ENCODE measurements around the gene FAM163B.

The FAM163B gene

DNA sequence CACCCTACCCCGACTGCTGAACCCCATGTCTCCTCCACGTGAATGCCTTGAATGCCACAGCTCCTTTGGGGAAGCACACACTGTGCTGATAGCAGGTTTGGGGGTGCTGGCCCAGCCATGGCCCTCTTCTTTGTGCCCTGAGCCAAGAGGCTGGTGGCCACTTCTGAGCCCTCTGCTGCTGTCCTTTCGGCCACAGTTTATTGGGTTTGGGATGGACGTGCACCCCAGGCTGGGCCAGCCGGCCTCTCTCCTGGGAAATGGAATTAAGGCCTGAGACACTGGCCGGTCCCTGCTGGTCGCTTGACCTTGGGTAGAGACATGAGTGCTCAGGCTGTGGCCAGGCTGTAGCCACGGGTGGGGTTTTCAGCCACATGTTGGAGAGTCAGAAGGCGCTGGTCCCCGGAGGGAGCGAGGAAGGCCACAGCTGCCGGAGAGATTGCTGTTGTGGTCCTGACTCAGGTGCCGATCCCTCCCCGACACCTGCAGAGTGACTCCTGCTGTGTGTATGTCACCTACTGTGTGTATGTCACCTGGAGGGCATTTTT is 26.6 kb downstream of the FAM163B start:
- DNase-seq (ENCODE audit: low read depth, low spot score), result no peak

DNA sequence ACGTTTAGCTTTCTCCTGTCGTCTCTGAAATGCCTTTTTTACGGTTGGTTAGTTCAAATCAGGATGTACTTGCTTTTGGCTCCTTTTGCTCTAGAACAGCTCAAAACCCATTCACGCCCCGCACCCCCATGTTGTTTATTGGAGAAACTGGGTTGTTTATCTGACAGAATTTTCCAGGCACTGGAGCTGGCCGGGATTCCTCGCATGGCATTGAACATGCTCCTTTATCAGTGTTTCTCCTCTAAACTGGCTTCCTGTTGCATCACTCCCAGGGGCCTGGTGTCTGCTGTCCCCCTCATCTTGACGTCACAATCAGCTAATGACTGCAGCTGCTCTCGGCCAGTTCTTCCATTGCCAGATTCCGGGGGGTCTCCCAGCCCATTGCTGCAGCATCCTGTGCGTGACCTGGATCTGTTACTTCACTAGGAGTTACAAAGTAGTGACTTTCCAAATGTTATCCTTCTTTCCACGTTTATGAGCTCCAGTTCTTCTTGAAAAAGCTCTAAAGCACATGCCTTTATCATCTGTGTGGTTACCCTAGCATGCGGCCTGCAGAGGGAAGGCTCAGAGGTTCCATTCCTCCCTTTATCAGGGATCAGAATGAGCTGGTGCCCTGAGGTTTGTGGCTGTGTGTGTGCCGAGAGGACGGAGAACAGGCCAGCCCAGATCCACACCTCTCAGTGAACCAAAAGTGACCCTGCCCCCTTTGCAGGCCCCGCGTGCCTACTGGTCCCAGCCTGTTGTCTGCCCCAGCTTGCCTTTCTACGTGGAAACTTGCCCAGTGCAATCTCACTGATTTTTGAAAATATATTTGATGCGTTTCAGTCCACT is 27.5 kb downstream of the FAM163B start:
- no peak for DNase-seq (ENCODE audit: low read depth, low spot score)

DNA sequence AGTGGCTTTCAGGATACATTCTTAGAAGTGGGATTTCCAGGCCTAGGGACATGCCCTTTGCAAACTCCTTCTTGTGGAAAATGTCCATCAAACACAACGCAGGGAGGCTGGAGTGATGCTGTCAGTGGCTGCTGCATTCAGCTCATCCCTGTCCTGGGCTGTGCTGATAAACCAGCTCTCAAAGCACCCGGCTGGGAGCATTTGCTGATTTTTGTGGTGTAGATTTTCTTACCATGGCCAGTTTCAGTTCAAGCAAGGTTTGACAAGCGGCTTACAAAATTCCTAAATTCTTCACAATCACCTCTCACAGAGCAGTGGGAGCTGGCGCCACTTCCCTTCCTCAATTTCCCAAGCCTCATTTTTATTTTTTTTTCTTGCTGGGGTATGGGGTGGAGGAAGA is 28.2 kb downstream of the FAM163B start:
- DNase-seq (ENCODE audit: low read depth, low spot score), result no peak

DNA sequence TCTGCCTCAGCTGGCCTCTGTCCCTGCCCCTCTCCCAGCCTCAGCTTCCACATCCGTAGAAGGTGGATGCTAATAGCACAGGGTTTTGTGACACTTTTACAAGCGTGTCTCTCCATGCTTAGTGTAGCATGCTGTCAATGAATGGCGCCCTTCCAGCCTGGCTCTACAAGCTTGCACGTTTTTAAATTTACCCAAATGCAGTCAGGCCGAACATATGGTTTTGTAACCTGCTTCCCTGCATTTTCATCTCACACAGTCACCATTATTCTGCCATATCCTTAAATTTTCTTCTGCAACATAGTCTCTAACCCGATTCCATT is 28.8 kb downstream of the FAM163B start:
- DNase-seq (ENCODE audit: low read depth, low spot score), result no peak

DNA sequence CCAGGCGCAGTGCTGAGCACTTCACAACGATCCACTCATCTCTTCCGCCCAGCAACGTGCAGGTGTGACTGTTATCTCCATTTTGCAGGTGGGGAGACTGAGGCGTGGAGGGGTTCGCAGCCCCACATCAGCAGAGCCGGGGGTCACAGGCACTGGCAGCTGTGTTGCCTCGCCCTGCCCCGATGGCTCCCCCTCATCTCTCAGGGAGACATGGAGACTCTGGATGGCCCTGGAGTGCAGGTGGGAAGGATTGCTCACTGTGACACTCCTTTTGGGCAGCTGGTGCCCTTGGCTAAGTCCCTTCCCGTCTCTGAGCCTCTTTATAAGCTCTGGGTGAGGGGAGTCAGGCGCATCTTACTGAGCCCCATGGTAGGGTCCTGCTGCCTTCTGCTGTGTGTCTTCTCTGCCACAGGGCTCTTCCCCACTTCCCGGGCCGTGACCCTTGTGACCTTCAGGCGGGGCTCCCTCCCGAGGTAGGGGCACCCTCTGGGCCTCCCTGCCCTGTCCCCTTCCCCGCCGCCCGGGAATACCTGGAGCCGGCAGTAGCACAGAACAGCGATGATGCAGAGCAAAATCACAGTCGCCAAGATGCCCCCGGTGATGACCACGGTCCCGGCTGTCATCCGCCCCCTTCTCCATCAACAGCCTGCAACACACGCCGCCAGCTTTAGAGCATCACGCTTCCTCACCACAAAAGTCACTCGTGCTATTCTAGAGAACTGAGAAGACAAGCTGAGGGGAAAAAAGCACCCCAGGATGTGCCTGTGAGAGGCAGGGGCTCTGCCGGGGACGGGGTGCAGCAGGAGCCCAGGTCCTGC is 29.4 kb downstream of the FAM163B start:
- DNase-seq (ENCODE audit: low read depth, low spot score), result no peak

DNA sequence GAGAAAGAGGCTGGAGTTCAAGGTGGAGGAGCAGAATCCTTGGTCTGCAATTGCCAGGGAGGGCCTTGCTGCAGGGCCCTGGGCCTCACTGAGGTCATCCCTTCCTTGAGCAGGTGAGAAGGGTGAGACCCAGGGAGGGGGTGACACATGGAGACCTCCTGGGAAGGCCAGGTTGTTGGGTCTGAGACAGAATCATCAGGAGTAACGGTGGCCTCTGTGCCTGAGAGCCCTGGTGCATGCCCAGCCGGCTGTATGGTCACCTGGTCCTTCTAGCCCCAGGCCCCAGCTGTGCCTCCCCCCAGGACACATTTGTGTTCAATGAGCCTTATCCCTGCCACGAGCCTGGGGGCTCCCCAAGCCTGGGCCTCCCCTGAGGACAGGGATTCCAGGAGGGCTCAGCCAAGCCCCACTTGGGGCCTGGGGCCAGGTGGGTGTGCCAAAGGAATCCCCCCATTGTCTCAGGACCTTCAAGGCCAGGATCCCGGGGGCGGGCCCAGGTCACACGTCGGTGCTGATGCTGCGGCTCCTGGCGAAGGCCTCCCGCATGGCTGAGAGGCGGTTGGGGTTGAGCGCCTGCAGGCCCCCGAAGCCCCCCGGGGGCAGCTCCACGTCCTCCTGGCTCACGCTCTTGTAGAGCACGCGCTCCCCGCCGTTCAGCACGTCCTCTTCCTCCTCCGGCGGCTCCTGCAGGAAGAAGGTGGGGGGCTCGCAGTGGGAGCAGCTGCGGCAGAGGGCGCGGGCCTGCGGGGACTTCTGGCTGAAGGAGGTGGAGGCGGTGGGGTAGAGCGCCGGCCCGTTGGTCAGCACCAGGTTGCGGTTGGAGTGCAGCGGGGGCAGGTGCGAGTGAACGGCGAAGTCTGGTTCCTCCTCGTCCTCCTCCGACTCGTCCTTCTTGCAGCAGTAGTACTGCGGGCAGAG is 30.4 kb downstream of the FAM163B start:
- no peak for DNase-seq (ENCODE audit: low read depth, low spot score)

DNA sequence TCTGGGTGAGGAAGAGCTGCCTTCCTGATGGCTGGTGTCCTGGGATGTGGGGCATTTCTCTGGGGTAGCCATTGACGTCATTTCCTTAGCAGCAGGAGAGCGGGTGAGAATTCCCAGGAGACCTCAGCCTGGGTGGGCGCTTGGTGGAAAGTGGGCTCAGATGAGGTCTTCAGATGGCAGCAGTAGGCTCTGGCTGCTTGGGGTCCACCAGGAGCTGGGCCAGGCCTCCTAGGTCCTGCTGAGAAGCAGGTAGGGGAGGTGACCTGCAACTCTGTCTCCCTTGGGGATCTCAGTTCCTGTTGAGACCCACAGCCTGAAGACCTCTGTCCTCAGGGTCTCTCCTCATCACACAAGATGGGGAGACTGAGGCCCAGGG is 31.5 kb downstream of the FAM163B start:
- DNase-seq (ENCODE audit: low read depth, low spot score), result no peak

DNA sequence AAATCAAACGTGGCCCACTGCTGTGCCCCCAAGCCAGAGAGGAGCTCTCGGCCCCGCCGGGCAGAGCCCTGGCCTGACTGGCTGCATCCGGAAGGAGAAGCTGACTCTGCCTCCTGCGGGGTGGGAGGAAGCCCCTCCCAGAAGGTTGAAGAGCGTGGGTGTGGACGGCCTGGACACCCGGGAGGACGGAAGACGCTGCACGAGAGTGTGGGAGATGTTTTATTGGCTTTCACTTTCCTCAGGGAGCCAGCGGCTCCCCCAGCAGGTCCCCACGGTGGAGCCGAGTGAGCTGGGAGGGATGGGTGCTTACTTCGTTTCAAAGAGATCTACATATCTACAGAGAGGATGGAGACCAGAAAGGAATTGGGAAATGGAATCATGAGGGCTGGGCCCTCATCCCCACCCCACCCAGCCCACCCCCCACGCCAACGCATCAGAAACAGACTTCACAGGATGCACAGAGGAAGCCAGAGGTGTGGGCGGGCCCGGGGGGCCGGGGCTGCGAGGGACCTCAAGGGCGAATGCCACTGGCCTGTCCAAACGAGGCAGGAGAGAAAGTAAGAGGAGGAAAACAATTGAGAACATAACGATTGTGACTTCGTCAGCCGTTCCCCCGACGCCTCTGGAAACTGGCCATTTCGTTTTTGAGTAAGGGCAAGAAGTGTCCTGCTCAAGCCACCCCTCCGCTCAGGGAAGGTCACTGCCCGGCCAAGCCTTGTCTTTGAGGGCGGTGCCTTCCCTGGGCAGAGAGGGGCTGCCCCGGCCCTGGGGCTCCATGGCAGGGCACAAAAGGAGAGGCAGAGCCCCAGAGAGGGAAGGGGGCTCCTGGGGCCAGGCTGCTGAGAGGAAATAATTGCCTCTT is 32.1 kb downstream of the FAM163B start:
- no peak for DNase-seq (ENCODE audit: low read depth, low spot score)

DNA sequence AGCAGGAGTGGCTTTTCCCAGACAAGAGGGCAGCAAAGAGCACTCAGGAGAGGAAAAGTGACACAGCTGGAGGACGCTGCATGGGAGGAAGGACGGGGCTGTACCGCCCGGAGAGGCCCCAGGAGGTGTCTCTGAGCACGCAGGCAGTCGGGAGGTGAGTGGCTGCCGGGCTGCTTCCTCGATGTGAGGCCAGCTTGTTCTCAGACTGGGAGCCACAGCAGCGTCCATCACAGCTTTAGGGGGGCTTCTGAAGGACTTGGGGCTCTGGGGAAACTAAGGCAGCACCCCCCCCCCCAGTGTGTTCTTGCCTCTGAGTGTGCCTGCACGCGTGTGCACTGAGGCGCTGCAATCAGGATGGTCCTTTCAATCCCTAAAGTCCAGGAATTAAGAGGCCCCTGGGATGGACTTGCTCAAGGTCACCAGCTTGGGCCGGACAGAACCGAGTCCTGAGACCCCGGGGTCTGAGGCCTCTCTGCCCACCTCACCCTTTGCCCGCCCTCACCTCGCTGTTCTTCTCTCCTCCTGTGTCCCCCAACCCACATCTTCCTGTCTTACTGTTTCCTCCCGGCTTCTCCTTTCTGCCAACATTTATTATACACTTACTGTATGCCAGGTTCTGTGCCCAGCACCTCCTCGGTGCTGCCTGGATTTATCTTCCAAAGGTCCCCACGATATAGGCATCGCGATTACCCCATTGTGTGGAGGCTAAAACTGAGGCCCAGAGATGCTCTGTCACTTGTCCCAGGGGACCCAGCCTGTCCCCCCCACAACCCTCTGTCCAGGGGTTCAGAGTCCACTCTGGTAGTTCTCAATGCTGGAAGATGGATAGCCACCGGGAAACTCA is 32.9 kb downstream of the FAM163B start:
- no peak for DNase-seq (ENCODE audit: low read depth, low spot score)

DNA sequence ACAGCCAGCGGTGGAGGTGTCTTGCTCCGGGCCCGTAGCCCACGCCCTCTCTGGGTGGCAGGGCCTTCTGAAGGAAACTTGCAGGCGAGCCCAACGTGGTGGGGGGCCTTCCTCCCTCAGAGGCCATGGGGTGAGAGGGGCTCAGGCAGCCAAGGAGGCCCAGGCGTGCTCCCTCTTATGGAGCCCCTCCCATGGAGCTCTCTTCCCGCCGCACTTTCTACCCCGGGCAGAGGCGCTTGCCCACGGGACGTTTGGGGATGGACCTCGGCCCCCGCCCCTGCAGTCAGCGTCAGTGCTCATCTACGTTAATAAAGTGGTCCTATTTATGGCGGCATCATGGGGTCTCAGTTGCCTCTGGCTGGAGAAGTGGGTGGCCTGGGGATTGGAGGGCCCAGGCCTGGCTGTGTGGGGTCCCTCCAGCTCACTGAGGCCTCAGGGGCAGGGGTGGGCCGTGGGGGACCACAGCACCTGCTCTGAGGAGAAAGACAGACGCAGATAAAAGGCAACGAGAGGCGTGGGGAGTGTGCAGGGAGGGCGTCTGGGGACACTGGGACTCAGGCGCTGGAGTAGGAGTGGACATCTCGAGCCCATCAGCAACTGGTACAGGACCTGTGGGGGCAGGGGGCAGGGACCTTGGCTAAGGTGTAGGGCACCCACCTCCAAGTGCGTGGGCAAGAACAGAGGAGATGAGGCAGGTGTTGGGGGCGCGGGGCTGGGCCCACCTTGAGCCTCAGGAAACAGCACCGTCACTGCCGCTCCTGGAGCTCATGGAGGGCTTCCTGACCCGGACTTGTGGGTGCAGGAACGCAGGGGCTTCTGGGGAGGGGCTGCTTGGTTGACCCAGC is 33.8 kb downstream of the FAM163B start:
- DNase-seq (ENCODE audit: low read depth, low spot score), result no peak

DNA sequence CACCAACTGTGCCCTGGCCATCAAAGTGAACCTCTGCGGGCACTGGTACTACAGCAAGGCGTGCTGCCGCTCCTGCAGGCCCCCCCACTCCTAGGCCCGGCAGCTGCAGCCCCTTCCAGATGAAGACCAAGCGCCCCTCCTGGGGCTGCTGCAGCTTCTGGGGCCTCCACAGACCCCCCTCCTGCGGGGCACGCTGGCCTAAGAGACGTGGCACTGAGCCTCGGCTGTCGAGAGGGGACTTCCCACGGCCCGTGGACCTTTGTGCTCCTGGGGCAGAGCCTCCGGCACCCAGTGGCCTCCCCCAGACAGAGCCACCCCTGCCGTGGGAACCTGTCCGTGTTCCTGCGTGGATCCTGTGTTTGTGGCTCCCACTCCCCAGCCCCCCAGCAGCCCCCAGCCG is 34.4 kb downstream of the FAM163B start:
- no peak for DNase-seq (ENCODE audit: low read depth, low spot score)

DNA sequence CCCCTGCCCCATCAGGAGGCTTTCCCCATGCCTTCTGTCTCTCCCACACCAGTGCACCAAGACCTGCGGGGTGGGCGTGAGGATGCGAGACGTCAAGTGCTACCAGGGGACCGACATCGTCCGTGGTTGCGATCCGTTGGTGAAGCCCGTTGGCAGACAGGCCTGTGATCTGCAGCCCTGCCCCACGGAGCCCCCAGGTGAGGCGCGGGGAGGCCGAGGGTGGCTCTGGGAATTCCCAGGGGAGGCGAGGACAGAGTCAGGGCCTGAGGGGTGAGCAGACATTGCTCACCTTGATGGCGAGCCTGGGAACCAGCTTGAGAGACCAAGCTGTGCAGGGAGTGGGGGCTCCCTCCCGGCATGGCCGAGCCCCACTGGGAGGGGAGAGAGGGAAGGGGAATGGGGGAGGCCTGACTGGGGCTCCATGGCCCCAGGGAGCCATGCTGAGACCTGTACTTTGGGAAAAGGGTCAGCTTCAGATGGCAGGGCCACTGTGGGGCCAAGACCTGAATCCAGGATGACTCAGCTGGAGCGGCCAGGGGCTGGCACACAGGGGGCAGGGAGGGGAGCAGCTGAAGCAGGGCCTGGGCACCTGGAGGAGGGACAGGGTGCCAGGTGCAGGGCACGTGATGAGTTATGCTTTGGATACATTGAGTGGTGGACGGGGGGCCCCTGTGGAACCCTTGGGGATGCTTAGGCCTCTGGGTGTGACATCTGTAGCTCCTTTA is 35.2 kb downstream of the FAM163B start:
- no peak for DNase-seq (ENCODE audit: low read depth, low spot score)

DNA sequence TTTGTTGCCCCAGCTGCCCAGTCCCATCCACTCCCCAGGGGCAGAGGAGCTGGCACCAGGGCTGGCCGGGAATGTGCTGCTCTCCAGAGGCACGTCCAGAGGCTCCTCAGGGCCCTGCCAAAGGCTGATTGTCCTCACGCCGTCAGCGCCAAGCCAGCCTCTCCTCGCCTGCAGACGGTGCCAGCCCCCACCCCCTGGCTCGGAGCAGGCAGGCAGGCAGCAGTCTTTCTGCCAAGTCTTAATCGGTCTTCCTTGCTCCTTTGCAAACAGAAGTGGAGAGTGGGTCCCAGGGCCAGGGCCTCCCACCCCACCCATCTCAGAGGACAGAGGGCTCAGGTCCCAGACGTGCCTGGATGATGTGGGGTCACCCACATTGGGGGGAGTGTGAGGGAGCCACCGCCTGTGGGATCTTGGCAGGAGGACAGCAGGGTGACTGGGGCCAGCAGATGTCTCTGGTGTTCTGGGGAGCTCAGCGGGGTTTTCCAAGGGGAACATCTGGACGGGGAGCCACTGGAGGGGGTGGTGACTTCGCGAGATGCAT is 36.3 kb downstream of the FAM163B start:
- DNase-seq (ENCODE audit: low read depth, low spot score), result no peak

DNA sequence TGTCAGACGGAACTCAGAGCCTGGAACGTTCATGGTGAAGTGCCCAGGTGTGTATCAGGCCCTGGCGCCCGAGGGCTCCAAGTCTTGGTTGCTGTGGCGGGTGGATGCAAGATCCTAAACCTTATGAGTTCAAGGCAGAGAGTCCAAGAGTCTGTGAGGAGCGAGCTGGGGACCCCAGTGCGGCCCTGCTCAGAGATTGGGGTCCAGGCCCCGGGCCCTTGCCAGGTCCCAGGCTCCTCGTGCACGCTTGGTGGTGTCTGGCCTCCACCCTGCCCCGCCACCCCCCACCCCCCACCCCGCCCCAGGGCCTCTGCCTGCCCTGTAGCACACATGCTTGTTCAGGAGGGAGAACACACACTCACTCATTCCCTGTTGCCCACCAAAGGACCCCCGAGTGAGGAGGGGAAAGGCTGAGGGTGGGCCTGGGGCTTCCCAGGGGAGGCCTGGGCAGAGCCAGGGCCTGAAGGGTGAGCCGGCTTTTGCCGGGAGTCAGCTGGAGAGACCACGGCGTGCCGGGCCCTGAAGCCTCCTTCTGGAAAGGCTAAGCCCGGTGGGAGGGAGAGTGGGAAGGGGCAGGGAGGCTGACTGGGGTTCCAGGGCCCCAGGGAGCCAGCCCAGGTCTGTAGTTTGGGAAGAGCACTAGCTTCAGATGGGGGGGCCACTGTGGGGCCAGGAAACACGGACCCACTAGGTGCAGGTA is 37.1 kb downstream of the FAM163B start:
- DNase-seq (ENCODE audit: low read depth, low spot score), result no peak

DNA sequence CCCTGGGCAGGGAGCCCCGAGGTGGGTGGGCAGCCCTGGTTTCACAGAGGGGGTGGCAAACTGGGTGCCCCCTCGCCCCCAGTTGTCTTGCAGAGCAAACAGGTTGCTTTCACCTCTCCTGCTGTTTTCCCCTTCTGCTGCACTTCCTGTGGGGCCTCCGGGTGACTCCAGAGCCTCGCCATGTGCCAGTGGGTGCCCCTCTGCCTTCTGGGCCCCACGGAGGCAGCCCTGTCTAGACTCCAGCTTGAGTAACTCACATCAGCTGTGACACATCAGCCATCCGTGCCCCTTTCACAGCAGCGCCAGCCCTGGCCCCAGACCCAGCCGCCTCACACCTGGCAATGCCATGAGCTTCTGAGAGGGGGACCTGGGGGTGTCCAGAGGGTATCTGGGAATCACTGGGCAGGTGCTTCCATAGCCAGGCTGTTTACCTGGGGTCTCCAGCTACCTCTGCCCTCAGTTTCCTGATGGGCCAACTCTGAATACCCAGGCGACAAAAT is 37.7 kb downstream of the FAM163B start:
- DNase-seq (ENCODE audit: low read depth, low spot score), result no peak

DNA sequence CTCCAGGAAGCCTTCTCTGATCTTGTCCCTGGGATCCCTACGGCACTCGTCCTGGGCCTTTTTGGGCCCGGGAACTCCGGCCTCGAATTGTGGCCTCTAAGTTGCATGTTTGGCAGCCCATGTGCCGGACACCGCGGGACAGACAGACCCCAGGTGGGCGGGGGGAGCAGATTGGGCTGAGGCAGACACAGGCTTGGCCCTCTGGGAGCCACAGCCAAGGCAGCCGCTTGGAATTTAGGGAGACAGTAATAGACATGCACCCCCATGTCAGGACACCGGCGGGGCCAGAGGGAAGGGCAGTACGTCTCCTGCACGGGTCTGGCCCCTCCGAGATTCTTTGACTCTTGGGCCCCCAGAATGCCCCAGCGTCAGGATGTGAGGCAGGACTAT is 38.5 kb downstream of the FAM163B start:
- DNase-seq (ENCODE audit: low read depth, low spot score), result no peak

Data from activated naive CD8-positive, alpha-beta T cell treated with anti-CD3 and anti-CD28 coated beads, Interleukin-2, amount 50 U/mL, for 16 hours (primary cell).